NCI-H82 treated with DMSO at 0.1 percent for 48 hours (cell line): ENCODE results near the gene ARHGAP15.
"Not testable (repeated sequence)": the region's sequence is repeated elsewhere in the genome, so short reads cannot be mapped to it uniquely, and the experiment has no call there.

Source experiments
- DNase-seq: peaks from one replicate; lab custom pipeline; 2025; ENCODE audit not compliant: unreplicated experiment; lab: John Stamatoyannopoulos, UW

The ARHGAP15 gene

DNA sequence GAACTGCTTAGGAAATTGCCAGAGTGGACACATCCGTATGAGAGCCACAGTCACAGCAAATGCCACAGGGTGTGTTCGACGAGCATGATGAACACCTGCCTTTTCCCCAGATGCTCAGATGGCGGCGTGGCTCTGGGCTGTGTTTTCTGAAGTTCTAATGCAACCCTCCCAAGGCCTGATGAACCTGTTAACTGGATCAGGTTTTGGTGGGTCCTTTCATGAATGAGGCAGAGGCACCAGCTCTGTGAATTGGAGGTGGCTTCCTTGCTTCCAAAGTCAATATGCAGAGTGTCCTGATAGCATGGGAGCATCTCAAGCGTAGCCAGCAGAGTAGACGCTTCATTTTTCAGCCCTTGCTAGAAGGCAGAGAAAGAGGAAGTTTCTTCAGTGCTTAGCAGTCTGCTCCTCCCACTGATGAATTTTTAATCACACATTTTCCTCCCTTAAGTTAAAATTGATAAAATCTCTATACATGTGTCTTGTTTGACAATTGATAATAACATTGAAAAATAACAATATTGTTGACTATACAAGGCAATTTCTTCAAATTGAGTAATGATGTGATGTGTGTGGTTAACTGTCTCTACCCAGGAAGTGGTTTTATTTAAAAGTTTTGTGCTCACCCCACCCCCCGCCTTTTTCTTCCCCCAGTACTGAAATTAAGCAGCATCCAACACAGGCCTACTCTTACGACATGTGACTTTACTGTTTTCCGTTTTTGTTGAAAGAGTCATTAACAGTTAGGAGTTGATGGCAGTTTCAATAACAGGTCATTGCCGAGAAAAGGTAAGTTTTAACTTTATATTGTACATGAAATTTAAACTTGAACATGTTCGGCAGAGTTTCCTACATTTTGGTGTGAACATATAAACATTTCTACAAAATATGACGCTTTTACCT, at the start of gene ARHGAP15:
TSS of gene ARHGAP15 (plus strand) at position 739 of the 900 bp plus-strand sequence.
- DNase-seq: no peak

DNA sequence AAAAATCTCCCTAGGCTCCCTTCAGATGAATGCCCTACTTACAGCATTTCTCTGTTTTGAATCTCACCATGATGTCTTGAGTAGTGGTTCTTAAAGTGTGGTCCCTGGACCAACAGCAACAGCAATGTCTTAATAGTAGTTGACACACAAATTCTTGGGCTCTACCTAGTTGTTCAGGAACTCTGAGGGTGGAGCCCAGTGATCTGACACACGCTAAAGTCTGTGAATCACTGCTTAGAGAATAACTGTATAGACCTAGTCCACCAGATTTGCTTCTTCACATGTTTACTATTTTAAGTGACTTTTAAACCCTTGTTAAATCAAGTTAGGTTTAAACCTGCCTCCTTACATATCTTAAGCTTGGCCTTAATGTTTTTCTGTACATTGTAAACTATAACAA, 47.6 kb upstream of the ARHGAP15 start:
- DNase-seq: no peak

DNA sequence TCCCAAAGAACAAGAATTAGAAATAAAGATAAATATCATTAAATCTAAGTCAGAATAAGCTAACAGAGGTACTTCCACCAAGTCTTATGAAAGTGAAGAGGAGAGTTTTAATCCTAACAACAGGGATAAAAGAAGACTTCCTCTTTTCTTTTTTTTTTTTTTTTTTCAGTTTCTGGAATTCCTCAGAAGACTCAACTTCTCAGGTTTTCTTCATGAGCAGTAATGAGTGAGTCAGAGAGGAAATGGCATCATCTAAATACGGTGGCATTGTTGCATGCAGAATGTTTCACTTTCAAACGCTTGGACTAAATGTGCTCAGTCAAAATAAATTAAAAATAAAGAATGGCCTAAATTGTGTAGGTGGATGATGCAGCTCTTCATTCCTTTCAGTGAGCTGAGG, 45.6 kb upstream of the ARHGAP15 start:
- no peak for DNase-seq

DNA sequence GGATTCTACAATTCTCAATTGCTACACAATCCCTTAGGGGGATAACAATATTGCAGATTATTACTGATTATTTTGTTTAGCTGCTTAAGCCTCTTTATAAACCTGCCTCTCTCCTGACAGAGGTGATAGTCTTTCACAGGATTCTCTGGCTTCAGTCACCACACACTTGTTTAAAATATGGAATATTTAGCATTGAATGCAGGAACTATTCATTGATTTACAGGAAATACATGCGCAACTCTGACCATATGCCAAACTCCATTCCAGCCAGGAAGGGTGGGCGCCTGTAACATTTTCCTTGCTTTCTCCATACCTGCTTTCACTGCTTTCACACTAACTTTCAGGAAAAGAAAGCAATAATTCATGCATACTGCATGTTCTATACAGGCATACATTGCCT, 44.8 kb upstream of the ARHGAP15 start:
- no peak for DNase-seq

DNA sequence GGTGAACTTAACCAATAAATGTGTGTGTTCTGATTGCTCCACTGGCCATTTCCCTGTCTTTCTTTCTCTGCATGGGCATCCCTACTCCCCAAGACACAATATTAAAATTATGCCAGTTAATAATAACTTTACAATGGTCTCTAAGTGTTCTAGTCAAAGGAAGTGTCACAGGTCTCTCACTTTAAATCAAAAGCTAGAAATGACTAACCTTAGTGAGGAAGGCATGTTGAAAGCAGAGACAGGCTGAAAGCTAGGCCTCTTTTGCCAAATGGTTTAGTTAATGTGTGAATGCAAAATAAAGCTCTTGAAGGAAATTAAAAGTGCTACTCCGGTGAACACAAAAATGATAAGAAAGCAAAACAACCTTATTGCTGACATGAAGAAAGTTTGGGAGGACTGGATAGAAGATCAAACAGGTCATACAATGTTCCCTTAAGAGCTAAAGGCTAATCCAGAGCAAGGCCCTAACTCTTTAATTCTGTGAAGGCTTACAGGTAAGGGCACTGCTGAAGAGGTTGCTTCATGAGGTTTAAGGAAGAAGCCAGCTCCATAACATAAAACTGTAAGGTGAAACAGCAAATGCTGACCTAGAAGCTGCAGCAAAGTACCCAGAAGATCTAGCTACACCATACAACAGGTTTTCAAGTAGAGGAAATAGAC, 44.0 kb upstream of the ARHGAP15 start:
- no peak for DNase-seq

DNA sequence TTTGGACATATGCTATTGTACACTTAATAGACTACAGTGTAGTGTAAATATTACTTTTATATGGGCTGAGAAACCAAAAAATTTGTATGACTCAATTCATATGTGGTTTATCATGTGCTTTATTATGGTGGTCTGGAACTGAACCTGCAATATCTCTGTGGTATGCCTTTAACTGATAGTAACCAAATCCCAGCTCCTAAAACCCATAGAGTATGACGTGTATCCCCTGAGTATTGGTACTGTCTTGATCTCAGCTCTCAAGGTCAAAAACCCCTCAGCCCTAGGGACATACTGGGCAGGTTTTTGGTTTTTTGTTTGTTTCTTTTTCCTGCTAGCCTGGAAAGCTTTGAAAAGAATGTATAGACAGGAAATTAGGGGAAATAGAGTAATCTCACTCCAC, 42.2 kb upstream of the ARHGAP15 start:
- DNase-seq: no peak

DNA sequence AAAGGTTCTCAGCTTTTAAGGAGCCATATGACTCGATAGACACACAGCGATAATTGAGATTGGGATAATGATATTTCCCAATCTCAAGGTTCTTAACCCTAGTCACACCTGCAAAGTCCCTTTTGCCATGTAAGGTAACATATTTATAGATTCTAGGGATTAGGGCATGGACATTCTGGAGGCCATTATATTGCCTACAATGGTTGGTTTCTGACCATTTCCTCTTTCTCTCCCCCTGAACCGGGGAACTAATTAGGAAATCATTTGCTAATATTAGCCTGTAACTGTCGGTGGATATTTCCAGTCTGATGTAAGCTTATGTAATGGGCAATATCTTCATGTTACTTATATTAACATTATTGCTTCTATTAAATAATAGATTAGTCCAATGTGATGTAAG, 40.8 kb upstream of the ARHGAP15 start:
- DNase-seq: no peak

DNA sequence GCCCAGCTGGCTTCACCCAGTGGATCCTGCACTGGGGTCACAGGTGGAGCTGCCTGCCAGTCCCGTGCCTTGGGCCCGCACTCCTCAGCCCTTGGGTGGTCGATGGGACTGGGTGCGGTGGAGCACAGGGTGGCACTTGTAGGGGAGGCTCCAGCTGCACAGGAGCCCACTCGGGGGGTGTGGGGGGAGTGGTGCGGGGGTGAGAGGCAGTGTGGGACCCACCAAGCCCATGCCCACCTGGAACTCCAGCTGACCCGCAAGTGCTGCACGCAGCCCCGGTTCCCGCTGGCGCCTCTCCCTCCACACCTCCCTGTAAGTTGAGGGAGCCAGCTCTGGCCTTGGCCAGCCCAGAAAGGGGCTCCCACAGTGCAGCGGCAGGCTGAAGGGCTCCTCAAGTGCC, 39.7 kb upstream of the ARHGAP15 start:
- DNase-seq: not testable (repeated sequence)

DNA sequence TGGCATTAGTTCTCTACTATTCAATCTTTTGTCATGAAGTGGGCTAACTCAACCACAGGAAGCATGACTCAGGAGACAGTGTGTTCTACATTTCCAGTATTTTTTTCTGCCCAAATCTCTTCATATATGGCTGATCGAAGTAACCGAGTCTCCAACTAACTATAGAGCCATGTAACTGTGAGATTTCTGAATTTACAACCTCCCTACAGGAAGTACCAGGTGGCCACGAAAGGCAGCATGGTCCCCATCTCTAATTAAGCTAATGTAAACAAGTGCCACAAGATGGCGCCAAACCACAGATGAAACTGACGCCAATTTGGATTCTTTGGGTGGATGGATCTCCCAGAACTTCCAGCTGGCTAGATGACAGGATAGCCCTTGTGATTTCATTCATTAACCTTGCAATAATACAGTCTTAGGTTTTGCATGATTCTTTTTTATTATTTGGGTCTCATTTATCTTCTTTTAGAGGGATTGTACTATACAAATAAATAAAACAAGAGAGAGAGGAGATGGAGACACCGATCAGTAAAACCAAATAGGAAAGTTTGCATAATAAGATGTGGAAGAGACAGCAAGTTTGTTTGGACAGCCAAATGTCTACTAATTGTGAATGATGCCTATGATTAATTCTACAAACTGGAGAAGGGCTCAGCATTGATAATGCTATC, 18.3 kb upstream of the ARHGAP15 start:
- DNase-seq: peak; percentile 42

DNA sequence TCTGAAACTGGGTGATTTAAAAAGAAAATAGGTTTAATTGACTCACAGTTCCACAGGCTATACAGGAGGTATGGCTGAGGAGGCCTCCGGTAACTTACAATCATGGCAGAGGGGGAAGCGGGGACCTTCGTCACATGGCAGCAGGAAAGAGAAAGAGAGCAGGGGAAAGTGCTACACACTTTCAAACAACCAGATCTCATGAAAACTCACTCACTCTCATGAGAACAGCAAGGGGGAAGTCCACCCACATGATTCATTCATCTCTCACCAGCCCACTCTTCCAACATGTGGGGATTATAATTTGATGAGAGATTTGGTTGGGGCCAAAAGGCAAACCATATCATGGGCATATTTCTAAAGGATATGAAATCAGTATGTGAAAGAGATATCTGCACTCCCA, 12.0 kb upstream of the ARHGAP15 start:
- no peak for DNase-seq

DNA sequence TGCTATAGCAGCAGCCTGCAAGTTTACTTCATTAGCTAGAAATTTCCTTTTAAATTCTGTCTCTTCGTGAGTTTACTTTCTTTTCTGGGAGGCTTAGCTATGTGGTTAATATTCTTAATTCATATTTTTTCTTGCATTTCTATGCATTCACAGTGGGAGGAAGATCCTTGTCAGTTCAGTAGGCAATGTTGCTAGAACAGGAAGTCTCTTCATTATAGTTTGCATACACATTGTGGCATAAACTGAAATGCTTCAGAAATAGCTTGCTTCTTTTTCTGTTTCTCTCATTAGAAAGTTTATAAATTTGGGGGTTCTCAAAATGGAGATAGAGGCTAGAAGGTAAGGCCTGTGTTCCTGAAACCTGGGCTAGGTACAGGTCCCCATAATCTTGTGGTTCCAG, 8.1 kb upstream of the ARHGAP15 start:
- no peak for DNase-seq

DNA sequence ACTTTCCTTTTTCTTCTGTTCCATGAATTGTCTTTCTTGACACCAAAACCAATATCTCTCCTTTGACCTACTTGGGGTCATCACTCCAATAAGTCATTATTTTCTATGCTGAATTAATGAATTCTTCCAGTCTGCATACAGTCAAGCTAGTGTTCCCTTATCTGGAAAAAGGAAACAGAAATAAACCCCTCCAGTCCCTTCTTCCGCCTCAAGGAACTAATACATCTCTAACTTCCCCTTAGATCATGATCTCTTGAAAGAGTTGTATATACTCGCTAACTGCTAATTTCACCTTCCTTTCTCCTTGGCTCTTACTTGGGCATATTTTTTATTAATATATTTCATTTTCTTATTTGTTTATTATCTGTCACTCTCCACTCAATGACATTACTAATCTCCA, 7.3 kb upstream of the ARHGAP15 start:
- DNase-seq: no peak

DNA sequence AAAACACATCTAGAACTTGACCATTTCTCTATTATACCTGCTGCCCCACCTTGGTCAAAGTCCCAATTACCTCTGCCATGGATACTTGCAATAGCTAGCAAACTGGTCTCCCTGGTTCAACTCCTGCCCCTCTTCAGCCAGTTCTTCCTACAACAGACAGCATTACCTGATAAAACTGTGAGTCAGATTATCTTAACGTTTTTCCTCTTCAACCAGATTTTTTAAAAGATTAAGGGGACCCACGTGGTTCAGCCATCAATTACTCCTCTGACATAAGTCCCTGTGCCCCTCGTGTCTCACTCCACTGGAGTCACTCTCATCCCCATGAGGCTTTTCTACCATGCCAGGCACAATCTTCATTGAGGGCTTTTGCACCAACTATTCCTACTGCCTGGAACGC, 5.3 kb upstream of the ARHGAP15 start:
- no peak for DNase-seq

DNA sequence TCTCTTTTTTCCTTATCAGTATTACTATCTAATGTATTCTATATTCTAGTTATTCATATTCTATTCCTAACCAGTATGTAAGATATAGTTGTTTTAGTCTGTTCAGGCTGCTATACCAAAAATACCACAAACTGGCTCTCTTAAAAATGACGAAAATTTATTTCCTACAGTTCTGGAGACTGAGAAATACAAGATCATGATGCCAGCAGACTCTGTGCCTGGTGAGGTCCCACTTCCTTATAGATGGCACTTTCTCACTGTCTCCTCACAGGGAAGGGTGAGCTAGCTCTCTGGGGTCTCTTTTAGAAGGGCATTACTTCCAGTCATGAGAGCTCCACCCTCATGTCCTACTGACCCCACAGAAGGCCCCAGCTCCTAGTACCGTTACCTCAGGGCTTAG, 4.8 kb upstream of the ARHGAP15 start:
- no peak for DNase-seq

DNA sequence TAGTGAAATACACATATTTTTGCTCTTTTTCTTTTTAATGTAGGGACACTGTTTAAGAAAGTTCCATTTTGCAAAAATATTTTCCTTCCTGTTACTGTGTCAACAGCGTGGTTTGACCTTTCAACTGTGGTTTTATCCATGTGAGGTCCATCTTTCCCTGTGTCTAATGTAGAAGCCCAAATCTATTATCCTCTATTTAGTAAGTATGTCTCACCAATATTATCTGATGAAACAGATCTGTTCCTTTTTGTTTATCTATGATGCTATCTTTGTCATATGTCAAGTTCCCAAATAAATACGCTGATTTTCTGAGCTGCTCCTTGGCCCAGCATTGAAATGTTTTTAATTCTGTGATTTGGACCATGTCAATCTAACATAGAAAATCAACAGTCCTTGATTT, 3.5 kb upstream of the ARHGAP15 start:
- DNase-seq: no peak

DNA sequence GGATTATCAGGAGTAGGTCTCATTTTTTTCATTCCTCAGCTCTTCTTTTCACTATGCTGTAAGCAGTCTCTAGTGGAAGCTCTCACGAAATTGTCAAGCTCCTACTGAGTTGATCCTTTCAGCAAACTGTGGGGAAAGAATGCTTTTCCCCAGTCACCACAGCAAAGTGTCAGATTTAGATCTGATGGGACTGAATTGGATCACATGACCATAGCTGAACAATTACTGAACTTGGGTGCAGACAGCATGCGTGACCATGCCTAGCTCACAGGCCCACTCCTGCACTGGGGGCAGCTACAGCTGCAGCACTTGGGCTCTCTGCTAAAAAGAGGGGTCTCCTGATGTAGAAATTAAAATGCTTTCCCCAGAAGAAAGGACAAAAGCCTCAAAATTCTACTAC, 3.1 kb downstream of the ARHGAP15 start:
- no peak for DNase-seq

DNA sequence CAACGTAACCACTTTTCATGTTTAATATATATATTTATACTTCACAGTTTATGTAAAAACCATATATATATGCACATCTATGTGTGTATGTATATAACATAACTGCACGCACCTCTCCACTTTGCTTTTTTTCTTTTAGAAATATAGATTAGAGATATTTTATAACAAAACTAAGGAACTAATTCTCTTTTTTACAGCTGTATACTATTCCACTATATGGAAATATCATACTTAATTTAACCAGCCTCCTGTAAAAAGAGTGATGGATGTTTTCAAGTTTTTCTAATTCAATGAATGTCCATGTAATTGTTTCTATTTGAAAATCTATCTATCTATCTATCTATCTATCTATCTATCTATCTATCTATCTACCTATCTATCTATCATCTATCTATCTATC, 4.6 kb downstream of the ARHGAP15 start:
- DNase-seq: no peak

DNA sequence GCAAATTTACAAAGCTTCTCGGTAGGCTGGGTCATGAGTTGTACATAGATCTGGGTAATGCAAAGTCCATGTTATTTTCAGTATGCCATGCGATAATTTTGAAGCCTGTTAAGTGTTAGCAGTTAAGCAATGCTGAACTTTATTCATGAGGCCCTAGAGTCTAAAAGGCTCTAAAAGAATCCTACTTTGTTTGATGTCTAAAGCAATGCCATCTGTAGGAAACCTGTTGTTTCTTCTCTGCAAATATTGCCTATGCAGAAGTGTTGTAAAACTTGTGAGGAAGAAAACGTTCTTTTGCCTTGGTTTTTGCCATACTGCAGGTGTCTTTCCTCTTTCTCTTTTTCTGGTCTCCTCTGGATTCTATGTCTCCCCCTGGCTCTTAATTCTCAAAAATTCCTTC, 9.1 kb downstream of the ARHGAP15 start:
- DNase-seq: no peak

DNA sequence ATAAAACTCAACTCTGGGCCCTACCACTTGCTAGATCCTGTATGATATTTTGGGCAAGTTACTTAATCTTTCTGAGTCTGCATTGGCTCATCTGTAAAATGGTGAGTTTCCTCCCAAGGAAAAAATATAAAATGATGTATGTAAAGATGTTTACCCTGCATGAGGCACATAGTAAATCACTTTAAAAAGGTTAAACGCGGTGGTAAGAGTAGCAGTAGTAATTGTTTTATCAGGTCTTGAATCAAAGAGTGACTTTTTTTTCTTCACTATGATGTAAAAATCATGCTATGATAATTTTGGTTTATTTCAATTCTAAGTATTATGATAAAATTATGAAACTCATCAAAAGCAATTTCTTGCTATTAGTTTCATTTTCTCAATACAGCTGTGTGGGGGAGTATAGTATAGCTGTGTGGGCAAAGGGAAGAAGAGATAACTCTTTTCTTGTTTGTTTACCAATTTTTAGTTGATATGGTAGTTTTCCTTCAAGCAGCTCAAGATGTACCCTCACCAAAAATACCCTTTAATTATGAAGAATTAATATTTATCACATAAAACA, 10.7 kb downstream of the ARHGAP15 start:
- no peak for DNase-seq

DNA sequence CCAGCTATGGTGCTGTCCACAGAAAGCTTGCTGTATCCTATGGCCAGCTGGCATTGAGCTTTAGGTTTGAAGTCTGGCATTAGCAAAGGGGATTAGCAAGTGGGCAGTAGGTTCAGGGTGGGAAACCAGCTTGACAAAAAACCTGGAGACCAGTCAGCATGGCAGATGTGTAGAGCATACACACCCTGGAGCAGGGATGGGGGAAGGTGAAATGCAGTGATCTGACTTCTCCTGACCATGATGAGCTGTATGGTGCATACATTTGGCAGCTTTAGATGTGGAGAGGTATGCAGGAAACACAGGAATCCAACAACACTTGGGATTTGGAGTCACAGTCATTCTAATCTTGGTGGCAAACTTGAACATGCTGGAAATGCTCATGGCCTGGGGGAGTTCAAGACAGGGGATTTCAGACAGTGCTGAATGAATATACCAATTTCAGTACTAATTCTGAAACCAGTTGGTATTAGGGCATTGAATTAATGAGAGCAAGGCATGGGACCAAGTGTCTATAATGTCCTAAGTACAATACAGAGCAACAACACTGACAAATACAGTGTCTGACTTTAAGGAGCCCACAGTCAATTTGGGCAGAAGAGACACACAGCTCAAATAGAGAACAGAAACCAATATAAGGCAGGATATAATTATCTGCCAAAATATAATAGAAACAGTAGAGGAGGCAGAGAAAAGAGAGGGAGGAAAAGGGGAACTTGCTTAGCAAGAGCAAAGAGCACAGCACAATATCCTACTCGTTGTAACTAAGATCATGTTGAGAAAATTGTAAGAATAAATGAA, 11.8 kb downstream of the ARHGAP15 start:
- no peak for DNase-seq

DNA sequence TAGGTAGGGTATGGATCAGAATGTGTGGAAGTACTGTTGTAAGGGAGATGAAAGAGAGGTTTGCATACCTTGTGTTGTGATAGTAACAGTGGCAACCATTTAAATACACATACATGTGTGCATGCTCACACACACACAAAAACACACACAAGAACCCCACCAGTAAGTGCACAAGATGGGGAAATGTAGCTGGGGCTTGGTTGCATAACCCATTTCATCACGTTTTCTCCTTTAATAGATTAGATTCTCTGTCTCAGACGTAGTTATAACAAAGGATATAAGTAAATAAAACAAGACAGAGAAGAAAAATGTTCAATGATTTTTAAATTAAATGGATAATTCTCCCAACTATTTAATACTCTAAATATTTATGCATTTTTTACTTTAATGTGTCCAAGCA, 13.4 kb downstream of the ARHGAP15 start:
- DNase-seq: no peak
